Measurements from ENCODE around the gene C12orf60.

DNA sequence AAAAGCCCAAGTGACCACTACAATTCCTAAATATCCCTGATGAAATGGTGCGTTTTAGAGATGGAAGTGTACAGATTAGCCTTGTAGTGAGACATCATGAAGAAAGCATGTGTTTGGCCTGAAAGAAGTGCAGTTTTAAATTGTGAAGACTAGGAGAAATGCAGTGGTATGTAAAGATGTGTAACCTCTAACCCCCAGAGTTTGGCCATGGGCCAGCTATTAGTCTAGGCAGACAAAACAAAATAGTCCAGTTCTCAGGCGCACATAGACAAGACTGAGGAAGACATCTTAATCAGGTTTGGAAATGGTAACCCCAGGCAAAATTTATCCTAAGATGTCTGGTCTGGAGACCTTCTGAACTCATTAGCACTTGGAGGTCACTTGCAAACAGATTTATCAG lies 23.6 kb upstream of the C12orf60 start:
- TF ChIP-seq, protein P1, sequence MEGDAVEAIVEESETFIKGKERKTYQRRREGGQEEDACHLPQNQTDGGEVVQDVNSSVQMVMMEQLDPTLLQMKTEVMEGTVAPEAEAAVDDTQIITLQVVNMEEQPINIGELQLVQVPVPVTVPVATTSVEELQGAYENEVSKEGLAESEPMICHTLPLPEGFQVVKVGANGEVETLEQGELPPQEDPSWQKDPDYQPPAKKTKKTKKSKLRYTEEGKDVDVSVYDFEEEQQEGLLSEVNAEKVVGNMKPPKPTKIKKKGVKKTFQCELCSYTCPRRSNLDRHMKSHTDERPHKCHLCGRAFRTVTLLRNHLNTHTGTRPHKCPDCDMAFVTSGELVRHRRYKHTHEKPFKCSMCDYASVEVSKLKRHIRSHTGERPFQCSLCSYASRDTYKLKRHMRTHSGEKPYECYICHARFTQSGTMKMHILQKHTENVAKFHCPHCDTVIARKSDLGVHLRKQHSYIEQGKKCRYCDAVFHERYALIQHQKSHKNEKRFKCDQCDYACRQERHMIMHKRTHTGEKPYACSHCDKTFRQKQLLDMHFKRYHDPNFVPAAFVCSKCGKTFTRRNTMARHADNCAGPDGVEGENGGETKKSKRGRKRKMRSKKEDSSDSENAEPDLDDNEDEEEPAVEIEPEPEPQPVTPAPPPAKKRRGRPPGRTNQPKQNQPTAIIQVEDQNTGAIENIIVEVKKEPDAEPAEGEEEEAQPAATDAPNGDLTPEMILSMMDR (IDR thresholded peaks at IDR 0.05; ENCODE audit: control extremely low read depth in 1 of 3, insufficient read depth in 1 of 3, low read depth in 1 of 3, low read length in 3 of 3), result no peak
- no peak for TF ChIP-seq BACH1 (IDR thresholded peaks at IDR 0.05; ENCODE audit: low read length)
- no peak for TF ChIP-seq POLR2AphosphoS5 (IDR thresholded peaks at IDR 0.05; ENCODE audit: low read depth, low read length)

Data from H1 (cell line).